ENCODE data around the gene ABI3BP.
A peak's percentile ranks its signal among the peaks of the same experiment; 100 is the strongest.
"Not testable (repeated sequence)": the region's sequence is repeated elsewhere in the genome, so short reads cannot be mapped to it uniquely, and the experiment has no call there.

Gene ABI3BP

DNA sequence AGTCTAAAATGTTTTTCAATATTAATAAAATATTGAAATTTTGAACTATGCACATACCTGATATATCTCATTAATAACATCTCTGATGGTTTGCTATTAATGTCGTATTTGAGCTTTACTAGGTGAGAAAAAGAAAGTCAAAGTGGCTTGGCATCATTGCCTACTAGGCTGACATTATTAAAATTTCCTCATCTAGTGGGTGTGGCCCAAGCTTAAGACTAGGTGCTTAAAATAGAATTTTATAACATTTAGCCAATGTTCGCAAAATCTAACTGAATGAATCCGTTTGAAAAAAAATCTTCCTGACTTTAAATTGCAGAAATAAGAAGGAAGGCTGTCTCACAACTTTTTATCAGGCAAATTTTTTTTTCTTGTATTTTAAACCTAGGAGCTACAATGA, 46.1 kb downstream of the ABI3BP start:
- DNase-seq (ENCODE audit: low read depth in 2 of 2): no peak

DNA sequence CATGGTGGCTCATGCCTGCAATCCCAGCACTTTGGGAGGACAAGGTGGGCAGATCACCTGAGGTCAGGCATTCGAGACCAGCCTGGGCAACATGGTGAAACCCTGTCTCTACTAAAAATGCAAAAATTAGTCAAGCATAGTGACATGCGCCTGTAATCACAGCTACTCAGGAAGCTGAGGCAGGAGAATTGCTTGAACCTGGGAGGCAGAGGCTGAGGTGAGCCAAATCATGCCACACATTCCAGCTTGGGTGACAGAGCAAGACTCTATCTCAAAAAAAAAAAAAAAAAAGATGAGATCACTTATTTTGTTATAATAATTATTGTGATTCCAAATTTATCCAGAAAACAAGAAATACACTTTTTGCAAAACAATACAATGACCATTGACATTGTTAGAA, 47.1 kb downstream of the ABI3BP start:
- DNase-seq (ENCODE audit: low read depth in 2 of 2): not testable (repeated sequence)

DNA sequence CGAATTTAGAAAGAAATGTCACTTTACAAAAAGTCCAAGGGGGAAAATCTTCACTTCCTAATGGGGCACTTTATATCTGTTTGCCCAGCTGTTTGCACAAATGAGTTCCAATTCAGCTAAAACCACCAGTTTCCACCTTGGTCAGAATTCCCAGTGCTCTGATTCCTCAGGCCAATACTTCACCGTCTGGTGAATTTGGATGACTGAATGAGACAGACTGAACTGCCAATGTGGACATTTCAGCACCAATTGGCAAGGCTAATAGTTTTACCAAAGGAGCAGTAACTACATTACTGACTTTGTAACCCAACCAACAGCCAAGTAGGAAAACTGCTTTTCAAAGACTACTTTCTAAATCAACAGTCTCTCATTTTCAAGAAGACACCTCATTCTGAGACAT, 51.8 kb downstream of the ABI3BP start:
- no peak for DNase-seq (ENCODE audit: low read depth in 2 of 2)

DNA sequence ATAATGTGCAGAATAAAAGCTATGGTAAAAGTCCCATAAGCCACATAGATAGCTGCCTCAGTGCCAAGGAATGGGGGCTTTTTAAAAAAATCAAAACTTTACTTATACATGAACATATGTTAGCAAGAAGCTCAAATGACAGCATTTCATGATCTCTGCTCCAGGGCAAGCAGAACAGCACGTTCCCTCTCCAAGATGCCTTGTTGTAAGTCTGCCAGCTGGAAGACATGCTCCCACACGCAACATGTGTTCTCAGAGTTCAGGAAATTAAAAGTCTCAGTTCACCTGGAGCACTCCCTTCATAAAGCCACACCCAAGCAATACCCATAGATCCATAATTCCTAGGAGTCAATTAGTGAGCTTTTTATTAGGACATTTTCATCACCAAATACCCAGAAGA, 52.2 kb downstream of the ABI3BP start:
- no peak for DNase-seq (ENCODE audit: low read depth in 2 of 2)

DNA sequence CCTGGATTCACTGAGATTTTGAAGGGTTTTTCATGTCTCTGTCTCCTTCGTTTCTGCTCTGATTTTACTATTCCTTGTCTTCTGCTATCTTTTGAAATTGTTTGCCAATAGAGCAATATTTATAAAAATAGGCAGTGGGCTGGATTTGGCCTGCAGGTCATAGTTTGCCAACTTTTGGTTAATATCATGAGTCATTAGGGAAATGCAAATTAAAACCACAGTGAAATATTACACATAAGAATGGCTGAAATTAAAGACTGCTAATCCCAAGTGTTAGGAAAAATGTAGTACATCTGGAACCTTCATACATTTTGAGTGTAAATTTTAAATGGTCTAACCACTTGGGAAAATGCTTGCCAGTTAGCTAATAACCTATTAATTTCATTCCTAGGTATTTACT, 56.3 kb downstream of the ABI3BP start:
- no peak for DNase-seq (ENCODE audit: low read depth in 2 of 2)

DNA sequence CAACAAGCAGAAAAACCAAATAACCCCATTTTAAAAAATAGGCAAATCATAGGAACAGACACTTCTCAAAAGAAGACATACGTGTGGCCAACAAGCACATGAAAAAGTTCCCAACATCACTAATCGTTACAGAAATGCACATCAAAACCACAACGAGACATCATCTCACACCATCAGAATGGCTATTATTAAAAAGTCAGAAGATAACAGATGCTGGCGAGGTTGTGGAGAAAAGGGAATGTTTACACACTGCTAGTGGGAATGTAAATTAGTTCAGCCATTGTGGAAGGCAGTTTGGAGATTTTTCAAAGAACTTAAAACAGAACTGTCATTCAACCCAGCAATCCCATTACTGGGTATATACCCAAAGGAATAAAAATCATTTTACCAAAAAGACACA, 60.7 kb downstream of the ABI3BP start:
- no peak for DNase-seq (ENCODE audit: low read depth in 2 of 2)

DNA sequence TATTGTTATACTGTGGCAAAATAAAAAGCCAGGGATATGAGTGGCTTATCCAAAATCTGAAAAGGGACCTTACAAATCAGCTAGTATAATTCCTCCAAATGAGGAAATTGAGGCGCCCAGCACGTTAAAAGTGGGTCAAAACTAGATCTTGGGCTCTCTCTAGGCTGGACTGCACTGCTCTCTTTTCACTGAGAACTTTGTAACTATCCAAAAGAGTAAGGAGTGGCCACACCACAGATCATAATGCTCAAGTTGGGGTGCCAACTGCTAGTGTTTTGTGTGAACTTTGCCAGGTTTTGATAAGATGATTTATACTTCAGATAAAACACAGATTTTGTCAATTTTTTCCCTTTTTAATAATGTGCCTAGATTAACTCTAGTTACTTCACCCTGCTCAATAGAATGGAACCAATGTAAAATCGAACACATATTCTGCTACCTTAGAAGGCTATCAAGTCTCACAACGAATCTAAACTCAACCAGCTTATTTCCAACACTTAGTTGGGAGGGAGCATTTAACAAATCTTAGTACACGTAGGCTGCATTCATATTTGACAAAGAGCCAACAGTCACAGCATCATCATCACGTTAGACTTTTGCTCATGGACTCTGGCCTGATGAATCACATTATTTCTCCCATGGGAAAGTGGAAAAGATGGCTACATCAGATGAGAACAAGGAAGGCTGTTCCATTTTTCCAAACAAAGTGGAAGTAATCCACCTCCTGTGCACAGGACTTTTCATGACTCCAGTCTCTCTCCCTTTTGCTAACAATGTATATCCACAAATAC, 64.4 kb downstream of the ABI3BP start:
- DNase-seq (ENCODE audit: low read depth in 2 of 2): peak; percentile 87 to 90

DNA sequence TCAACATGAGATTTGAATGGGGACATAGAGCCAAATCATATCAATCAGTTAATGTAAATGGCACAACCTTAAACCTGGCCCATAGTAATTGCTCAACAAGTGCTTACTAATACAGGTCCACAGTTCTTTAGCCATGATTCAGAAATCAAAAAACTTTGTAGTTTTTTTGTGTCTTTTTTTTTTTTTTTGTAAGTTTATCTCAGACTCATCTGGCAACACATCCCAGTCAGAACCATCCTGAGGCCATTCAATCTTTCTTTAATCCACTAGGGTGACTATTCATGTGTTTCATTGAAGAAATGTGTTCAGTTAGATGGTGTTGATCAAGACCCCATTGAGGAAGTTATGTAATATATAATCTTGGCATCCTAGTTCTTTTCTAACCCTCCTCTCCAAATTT, 65.4 kb downstream of the ABI3BP start:
- DNase-seq (ENCODE audit: low read depth in 2 of 2): no peak

DNA sequence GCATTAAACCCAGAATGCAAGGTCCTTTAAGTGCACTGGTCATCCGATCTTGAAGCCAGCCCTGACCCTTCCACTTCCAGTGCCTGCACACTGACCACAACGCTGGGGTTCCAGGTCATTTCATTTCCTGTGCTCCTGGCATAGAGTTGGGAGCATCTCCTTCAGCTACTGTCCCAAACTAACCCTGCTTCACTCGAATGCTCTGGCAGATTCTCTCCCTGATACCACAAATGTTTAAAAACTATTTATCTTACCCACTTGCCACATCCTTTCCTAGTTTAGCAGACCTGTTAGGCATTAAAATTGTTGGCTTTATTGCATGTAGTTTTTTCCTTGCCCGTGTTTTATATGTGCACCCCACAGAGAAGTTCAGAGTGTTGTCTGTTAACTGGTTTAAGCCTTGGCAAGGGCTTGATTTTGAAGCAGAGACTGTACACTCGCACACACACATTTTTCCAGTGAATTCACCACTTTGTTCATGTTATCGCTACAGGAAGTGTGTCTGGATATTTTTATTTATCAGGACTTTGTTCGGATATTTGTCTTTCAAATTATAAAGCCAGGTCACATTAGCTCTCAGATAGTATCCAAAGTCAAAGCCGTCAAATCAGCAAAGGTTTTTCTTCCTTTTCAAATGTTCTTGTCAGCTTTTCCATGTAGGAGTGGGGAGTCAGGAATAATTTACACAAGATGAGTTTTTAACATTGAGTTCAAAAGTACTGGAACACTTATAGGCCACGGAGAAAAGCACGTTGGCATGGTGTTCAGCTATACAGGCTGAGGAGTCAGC, 77.3 kb downstream of the ABI3BP start:
- DNase-seq (ENCODE audit: low read depth in 2 of 2): no peak

DNA sequence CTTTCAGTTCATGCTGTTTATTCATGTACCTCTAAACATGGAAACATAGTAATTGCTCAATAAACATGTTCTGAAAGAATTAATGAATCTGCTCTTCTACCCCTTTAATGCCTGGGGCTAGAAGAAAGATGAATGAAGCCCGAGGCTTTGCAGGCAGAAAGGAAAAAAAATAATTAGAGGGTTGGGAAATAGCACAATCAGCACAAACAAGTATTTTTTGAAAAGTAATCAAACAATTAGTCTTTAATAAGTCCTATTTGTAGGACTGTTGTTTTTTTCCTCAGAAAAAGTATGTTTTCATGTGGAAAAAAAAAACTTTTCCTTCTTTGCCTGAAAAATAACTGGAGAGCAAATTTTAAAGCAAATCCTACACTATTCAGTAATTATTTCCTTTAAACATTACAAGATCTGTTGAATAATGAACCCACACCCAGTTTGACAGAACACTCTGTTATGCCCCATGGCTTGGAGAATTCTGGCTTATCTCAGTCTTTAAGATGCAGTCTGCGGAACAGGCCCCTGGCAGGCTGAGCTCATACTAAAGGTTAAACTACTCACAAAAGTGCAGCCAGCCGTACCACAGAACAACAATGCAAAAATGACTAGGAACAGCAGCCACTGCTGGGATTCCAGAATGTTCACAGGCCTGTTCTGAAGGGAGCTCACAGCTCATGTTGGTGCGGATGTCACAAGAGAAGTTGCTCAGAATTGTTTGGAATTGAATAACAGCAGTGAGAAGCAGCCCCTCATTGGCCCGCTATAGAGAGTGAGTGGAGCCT, 79.2 kb downstream of the ABI3BP start:
- DNase-seq (ENCODE audit: low read depth in 2 of 2): no peak

DNA sequence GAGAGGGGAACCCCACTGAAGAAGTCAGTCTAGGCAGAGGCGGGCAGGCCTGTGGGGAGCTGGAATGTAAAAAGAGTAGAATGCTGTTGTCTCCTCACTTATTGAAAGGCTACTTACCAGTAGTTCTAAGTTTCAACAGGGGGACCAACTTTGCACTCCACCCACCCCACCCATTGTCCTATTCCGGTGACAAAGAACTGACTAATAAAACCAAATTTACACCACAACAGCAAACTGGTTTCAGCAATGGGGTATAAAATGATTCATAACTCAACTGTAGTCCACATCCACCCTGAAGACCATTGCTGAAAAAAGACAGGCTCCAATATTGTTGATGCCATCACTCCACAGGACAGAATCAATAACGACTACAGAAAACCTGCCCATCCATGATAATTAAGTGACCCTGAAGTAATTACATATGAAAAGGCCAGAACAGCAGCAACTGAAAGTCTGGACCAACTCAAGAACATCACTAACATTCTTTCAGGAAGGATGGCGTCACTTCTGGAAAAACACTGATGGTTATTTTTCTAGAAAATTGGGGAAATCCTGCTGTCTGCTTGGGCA, 80.2 kb downstream of the ABI3BP start:
- DNase-seq (ENCODE audit: low read depth in 2 of 2): no peak

DNA sequence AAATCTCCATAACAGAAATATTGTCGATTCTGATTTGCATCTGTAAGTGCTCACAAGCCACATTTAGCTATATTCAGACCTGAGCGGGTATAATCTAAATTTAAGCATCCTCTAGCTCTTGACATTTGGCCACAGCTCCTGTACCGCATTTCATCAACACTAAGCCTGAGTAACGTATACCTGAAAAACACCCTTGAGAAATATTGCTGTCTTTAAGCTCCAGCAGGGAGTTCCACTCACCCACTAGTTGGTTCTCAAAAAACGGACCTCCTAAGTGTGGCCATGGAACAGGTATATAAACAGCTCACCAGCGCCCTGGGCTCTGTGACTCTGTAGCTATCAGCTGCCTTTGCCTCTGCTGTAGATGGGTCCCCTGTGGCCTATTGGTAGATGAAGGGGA, 80.7 kb downstream of the ABI3BP start:
- no peak for DNase-seq (ENCODE audit: low read depth in 2 of 2)

DNA sequence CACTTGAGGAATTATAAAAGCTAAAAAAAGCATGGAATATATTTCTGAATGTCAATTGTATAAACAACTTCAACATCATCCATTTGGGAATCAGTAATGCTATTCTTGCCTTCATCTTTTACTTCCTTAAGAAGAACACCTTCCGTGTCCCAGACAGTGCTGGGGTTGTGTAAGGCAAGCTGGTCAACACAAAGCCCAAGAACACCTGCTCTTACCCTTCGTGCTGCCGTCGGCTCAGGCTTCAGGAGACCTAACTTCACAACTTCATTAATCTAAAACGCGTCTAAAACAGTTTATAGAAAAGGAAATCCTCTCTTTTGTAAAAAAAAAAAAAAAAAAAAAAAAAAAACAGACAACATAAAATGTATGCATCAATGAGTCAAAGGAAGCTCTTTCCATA, 81.3 kb downstream of the ABI3BP start:
- no peak for DNase-seq (ENCODE audit: low read depth in 2 of 2)

DNA sequence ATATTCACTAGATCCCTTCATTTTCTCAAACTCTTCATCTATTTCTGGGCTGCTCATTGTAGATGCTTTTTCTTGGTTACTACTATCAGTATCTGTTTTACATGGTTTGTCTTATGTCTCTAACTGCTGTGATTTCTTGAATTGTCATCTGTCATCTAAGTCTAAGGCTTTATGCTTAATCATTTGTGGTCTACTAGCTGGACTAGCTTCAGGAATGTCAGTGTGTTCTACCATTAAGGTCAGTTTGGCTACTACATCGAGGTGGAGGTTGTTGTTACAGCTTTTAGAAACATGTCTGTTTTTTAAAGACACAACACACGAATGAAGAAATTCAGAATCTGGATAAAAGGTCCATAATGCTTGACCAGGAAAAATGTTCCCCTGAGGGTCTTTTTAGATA, 82.2 kb downstream of the ABI3BP start:
- no peak for DNase-seq (ENCODE audit: low read depth in 2 of 2)

DNA sequence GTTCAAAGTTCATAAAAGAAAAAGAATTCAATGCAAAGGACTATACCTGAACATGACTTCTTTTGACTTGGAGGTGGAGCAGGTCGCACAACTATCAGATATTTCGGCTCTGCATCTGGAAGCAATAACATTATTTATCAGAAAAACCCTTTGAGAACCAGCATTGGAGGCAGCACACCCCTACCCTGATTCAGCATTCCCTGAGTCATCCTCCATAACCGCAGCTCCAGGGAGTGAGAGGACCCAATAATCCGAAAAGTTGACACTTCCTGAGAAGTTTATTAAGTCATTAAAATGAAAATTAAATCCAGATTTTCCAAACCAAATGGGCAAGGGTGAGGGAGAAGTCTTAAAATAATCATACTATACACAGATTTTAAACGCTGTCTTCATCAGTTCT, 90.6 kb downstream of the ABI3BP start:
- DNase-seq (ENCODE audit: low read depth in 2 of 2): peak; percentile 94 to 95

DNA sequence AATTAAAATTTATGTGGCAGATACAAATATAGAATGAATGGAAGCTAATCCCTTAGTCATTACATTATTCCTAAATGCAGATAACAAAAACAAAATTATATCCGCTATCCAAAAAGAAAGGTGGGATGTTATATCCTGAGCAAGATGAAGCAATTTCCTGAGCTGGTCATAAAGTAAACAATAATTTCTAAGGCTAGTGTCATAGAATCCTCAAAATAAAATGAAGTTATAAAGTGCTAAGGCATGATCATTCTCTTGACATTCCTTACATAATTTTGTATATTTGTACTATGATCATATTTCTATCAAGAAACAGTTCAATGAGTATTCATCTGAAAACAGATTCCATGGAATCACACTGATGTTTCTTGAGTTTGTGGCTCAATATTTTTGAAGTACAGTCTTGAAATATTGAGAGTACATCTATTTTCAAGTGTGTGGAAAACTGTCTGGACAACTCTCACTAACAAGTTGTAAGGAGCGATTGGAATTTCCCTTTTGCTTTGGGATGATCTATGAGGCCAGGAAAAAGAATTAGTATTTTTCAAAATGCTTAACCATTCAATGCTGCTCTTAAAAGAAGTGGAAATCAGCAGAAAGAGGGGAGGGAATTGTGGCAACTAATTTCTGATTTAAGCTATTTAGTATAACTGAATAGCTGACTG, 92.4 kb downstream of the ABI3BP start:
- DNase-seq (ENCODE audit: low read depth in 2 of 2): no peak

DNA sequence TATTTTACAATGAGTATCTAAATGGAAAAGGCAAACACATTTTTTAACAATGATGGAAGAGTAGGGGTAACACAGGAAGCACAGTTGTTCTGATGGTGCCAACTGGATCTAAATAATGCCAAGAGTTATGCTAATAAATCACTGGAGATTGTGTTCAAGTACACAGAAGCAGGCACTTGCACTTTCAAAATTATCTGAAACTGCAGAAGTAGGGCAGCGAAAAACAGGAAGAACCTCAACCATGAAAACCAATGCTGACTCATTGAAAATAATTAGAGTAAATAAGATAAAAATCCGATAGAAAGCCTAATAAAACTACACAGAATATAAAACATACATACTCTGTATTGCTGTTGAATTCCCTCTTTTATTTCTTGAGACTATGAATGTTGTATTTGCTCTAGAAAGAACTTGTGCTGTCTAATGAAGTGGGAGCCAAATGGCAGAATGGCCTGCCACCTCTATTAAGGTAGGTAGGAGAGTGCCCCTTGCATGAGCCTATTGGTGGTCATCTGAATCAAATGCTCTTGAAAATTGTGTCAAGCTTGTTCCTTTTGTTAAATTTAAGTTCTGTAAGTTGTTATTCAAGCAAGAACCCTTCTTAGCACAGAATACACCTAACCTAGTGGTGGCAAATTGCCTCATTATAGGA, 93.7 kb downstream of the ABI3BP start:
- no peak for DNase-seq (ENCODE audit: low read depth in 2 of 2)

DNA sequence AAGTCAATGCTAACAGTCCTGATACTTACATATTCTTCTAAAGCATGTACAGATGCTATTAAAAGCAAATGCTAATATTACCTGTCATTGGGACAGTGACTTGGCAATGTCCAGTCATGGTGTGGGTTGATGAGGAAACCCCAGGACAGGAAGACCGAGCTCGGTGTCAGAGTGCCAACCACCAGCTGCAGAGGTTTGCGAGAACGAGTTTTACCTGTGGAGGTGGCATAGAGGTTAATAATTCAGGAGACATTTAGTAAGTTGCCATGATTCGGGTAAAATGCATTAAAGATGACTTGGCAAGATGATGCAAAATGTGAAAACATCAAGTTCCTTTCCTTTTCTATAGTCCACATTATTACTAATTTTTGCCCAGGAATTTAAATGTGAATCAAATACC, 94.5 kb downstream of the ABI3BP start:
- no peak for DNase-seq (ENCODE audit: low read depth in 2 of 2)

DNA sequence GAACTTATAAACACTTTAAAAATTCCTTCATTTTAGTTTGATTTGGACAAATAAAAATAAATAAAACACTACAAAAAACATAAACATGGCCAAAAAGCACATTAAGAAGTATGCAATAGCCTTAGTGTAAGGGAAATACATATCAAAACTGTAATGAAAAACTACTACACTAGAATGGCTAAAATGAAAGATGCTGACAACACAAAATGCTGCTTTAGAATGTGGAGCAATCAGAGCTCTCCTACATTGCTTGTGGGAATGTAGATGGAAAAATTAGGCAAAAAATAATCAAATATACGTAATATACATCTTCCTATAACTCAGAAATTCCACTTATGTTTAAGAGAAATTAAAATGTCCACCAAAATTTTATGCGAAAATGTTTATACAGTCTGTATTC, 96.2 kb downstream of the ABI3BP start:
- no peak for DNase-seq (ENCODE audit: low read depth in 2 of 2)

DNA sequence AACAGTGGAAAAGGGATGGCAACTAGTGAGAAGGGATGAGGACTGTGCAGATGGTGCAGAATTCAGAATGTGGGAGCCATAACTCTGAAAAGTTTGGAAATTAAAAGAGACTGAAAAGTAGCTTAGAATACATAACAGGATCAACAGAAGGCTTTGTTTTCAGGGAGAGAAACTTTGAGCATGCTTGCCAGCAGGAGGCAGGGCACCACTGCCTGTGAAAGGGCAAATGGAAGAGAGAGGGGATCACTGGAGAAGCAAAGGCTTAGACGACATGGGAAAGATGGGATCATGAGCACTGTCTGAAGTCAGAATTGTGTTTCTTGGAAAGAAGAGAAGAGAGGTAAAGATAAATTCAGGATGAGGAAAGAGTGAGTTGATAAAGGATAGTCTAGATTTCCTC, 99.6 kb downstream of the ABI3BP start:
- DNase-seq (ENCODE audit: low read depth in 2 of 2): no peak

DNA sequence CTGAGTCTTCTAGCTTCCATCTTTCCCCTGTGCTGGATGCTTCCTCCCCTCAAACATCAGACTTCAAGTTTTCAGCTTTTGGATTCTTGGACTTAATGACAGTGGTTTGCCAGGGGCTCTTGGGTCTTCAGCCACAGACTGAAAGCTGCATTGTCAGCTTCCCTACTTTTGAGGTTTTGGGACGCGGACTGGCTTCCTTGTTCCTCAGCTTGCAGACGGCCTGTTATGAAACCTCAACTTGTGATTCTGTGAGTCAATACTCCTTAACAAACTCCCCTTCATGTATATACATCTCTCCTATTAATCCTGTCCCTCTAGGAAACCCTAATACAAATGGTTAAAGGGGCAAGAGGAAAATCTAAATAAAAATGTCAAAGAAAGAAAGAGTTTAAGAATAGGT, 100.1 kb downstream of the ABI3BP start:
- no peak for DNase-seq (ENCODE audit: low read depth in 2 of 2)
